ENCODE measurements around the gene WFDC1. TPM values are rescaled to one million over a fixed set of nuclear protein-coding genes. Genes with fewer than 3 reads are reported as not detected.

The WFDC1 gene
- total RNA-seq, 1 donor from 2014 or later = 3.0 TPM

DNA sequence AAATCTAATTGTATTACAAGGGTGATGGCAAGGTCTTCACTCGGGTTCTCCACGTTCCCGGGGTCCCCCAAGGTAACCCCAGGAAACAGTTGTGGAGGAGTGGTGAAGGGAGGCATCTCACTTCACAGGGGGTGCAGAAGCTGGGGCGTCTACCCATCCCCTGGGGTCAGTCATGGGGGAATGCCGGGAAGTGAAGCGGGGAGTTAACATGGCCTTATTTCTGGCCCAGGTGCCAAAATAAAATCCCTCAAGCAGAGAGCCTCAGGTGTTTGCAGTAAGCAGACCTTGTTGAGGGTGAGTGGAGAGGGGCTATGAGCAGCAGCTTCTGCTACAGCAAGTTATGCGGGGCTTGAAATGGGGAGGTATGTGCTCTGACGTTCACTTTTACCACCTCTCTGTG, 64.6 kb downstream of the WFDC1 start:
- Mint-ChIP-seq H3K4me3 (no peak overlapping the region), H3K27ac (no peak overlapping the region), H3K4me1 (peaks cover 20% of the 10 kb centered on the region), H3K9me3 (no peaks in the 10 kb centered on the region), H3K27me3 (ENCODE audit: low read depth) (no peaks in the 10 kb centered on the region), H3K36me3 (no peaks in the 10 kb centered on the region)
- TF ChIP-seq, protein P1, sequence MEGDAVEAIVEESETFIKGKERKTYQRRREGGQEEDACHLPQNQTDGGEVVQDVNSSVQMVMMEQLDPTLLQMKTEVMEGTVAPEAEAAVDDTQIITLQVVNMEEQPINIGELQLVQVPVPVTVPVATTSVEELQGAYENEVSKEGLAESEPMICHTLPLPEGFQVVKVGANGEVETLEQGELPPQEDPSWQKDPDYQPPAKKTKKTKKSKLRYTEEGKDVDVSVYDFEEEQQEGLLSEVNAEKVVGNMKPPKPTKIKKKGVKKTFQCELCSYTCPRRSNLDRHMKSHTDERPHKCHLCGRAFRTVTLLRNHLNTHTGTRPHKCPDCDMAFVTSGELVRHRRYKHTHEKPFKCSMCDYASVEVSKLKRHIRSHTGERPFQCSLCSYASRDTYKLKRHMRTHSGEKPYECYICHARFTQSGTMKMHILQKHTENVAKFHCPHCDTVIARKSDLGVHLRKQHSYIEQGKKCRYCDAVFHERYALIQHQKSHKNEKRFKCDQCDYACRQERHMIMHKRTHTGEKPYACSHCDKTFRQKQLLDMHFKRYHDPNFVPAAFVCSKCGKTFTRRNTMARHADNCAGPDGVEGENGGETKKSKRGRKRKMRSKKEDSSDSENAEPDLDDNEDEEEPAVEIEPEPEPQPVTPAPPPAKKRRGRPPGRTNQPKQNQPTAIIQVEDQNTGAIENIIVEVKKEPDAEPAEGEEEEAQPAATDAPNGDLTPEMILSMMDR (IDR thresholded peaks at IDR 0.05; ENCODE audit: unreplicated experiment) = no peak
- no peak for DNase-seq (ENCODE audit: low spot score in 2 of 2, unreplicated experiment in 2 of 2)

DNA sequence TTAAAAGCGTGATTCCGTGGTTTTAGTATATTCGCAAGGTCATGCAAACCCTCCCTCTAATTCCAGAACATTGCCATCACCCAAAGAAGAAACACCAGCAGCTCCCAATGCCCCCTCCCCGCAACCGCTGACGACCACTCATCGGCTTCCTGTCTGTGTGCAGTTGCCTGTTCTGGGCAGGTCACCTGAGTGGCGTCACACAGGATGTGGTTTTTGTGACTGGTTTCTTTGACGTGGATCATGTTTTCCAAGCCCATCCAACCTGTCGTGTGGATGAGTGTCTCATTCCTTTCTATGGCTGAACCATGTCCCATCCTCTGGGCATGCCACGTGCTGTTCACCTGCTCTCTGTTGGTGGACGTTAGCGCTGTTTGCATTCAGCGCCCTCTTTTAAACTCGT, 65.5 kb downstream of the WFDC1 start:
- Mint-ChIP-seq H3K4me1 (peaks cover 20% of the 10 kb centered on the region), H3K9me3 (no peaks in the 10 kb centered on the region), H3K4me3 (no peak overlapping the region), H3K27ac (no peak overlapping the region), H3K27me3 (ENCODE audit: low read depth) (no peaks in the 10 kb centered on the region), H3K36me3 (no peaks in the 10 kb centered on the region)
- DNase-seq (ENCODE audit: low spot score in 2 of 2, unreplicated experiment in 2 of 2) = no peak
- TF ChIP-seq, protein P1 (IDR thresholded peaks at IDR 0.05; ENCODE audit: unreplicated experiment) = no peak

DNA sequence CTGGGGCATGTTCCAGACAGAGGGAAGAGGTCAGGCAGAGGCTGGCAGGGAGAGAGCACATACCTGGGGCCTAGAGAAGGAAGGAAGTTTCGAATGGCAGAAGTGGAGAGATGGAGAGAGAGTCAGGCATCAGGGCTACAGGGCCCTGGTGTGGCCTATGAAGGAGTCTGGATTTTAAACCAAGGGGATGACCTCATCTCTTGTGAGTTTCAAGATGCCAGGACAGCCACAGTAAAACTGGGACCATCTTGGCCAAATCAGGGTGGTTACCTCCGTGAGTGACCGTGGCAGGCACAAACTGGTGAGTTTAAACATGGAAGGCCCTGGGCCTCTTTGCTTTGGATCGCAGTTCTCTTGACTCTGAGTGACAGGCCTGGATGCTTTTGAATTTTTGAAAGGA, 66.1 kb downstream of the WFDC1 start:
- TF ChIP-seq, protein P1 (IDR thresholded peaks at IDR 0.05; ENCODE audit: unreplicated experiment) = no peak

DNA sequence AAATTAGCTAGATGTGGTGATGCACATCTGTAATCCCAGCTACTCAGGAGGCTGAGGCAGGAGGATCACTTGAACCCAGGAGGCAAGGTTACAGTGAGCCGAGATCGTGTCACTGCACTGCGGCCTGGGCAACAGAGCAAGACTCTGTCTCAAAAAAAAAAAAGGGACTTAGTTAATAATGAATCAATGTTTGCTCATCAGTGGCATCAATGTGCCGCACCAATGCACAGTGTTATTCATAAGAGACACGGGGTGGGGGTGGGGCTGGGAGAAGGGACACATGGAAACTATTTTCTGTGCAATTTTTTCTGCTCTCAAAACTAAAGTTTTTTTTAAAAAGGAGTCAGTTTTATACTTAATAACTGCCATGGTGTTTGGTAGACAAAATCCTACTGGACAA, 66.9 kb downstream of the WFDC1 start:
- H3K9me3 Mint-ChIP-seq = no peaks in the 10 kb centered on the region
- H3K36me3 Mint-ChIP-seq = no peaks in the 10 kb centered on the region
- no peak overlapping the region for H3K4me3 Mint-ChIP-seq
- no peak for DNase-seq (ENCODE audit: low spot score in 2 of 2, unreplicated experiment in 2 of 2)
- peaks cover 20% of the 10 kb centered on the region for H3K4me1 Mint-ChIP-seq
- peaks cover 5% of the 10 kb centered on the region for H3K27me3 Mint-ChIP-seq (ENCODE audit: low read depth)
- no peak overlapping the region for H3K27ac Mint-ChIP-seq
- TF ChIP-seq, protein P1 (IDR thresholded peaks at IDR 0.05; ENCODE audit: unreplicated experiment) = no peak

More for the DNA sequence above, 66.1 kb downstream of the WFDC1 start:
- no peak overlapping the region for H3K27ac Mint-ChIP-seq
- no peaks in the 10 kb centered on the region for H3K36me3 Mint-ChIP-seq
- H3K9me3 Mint-ChIP-seq = no peaks in the 10 kb centered on the region
- H3K4me3 Mint-ChIP-seq = no peak overlapping the region
- no peak for DNase-seq (ENCODE audit: low spot score in 2 of 2, unreplicated experiment in 2 of 2)
- peaks cover under 1% of the 10 kb centered on the region for H3K27me3 Mint-ChIP-seq (ENCODE audit: low read depth)
- peaks cover 20% of the 10 kb centered on the region for H3K4me1 Mint-ChIP-seq

DNA sequence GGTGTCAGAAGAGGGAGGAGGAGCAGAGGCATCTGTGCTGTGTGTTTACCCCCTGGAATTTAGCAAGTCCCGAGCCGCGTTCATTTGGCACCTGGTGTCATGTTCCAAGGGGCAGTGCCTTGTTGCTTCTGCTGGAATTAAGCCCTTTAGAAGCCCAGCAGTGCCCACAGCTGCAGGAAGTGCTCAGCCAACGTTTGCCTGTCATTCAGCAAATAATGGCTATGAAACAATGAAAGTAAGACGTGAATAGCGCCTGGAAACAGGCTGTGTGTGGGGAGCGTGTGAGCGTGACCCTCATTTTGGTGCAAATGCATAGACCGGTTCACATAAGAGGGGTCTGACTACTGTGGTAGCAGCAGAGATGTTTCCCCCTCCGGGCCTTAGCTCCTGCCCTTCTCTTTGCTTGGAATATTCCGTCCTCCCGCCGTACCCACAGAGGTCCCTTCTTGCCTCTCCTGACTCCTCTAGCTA, 67.8 kb downstream of the WFDC1 start:
- Mint-ChIP-seq H3K4me1 (peaks cover 20% of the 10 kb centered on the region), H3K9me3 (no peaks in the 10 kb centered on the region), H3K4me3 (no peak overlapping the region), H3K27me3 (ENCODE audit: low read depth) (peaks cover 15% of the 10 kb centered on the region), H3K36me3 (no peaks in the 10 kb centered on the region), H3K27ac (no peak overlapping the region)
- DNase-seq (ENCODE audit: low spot score in 2 of 2, unreplicated experiment in 2 of 2) = no peak
- TF ChIP-seq, protein P1 (IDR thresholded peaks at IDR 0.05; ENCODE audit: unreplicated experiment) = no peak

DNA sequence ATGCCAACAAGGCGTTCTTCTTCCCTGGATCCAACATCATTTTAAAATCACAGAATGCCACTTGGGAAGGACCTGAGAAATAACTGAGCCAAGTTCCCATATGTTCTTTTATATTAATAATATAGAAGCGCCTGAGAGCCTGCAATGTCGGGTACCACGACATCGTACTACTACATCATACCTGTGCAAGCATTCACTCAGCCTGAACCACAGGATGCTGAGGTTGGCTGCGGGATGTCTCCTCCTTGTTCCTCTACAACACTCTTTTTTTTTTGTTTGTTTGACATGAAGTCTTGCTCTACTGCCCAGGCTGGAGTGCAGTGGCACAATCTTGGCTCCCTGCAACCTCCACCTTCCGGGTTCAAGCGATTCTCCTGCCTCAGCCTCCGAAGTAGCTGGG, 71.5 kb downstream of the WFDC1 start:
- H3K27ac Mint-ChIP-seq = no peak overlapping the region
- H3K27me3 Mint-ChIP-seq (ENCODE audit: low read depth) = peaks cover 46% of the 10 kb centered on the region
- no peaks in the 10 kb centered on the region for H3K9me3 Mint-ChIP-seq

More for the DNA sequence above, 71.5 kb downstream of the WFDC1 start:
- Mint-ChIP-seq H3K4me3 (no peak overlapping the region), H3K36me3 (no peaks in the 10 kb centered on the region), H3K4me1 (peaks cover 24% of the 10 kb centered on the region)
- no peak for DNase-seq (ENCODE audit: low spot score in 2 of 2, unreplicated experiment in 2 of 2)
- TF ChIP-seq, protein P1 (IDR thresholded peaks at IDR 0.05; ENCODE audit: unreplicated experiment) = no peak

Measured in mesothelial cell of epicardium (in vitro differentiated cells).